Gastroesophageal sphincter (tissue), 4 donors: Measurements from ENCODE around the gene NCKAP5. TPM values are rescaled to one million over a fixed set of nuclear protein-coding genes. Genes with fewer than 3 reads are reported as not detected.

Source experiments
- ATAC-seq: fragments of 150-250 bp; one replicate; pipeline ENCODE4 v1.9.1; 2016; ENCODE audit warnings: mild to moderate bottlenecking, moderate library complexity
- H3K27ac ChIP-seq, 4 donors: fragments of 200-600 bp; sonication (generic) in 3 of 4; 1 replicate in 3 of 4; 2 replicates in 1 of 4; pipeline ENCODE4 v1.5.1; 2016 to 2019
- H3K27me3 ChIP-seq: fragments of 200-600 bp; sonication (generic); one replicate; pipeline ENCODE4 v1.5.1; 2019
- H3K36me3 ChIP-seq, 2 donors: fragments of 200-600 bp; sonication (generic); one replicate each; pipeline ENCODE4 v1.5.1; 2019; ENCODE audit warnings: control low read depth in 1 of 2
- H3K4me1 ChIP-seq, 3 donors: fragments of 200-600 bp; sonication (generic); 1 replicate in 2 of 3; 2 replicates in 1 of 3; pipeline ENCODE4 v1.5.1; 2016 to 2019; ENCODE audit warnings: control low read depth in 2 of 3
- H3K4me3 ChIP-seq, 2 donors: fragments of 200-600 bp; sonication (generic); one replicate each; pipeline ENCODE4 v1.5.1; 2019; ENCODE audit warnings: mild to moderate bottlenecking in 1 of 2, moderate library complexity in 1 of 2
- H3K9me3 ChIP-seq, 3 donors: fragments of 200-600 bp; sonication (generic); one replicate each; pipeline ENCODE4 v1.5.1; 2017 to 2019; ENCODE audit warnings: control low read depth in 2 of 3
- EP300 ChIP-seq: sonication (generic); formaldehyde crosslinking; IDR thresholded peaks from one replicate; pipeline ENCODE4 v1.6.1; 2017; ENCODE audit warnings: antibody characterized with exemption, mild to moderate bottlenecking
- POLR2A ChIP-seq, 2 donors: fragments of 450-650 bp; IDR thresholded peaks; one replicate each; pipeline ENCODE4 v1.6.1; 2017; ENCODE audit warnings: antibody characterized with exemption in 2 of 2, mild to moderate bottlenecking in 2 of 2, moderate library complexity in 1 of 2
- POLR2AphosphoS5 ChIP-seq: sonication (generic); formaldehyde crosslinking; IDR thresholded peaks from one replicate; pipeline ENCODE4 v1.6.1; 2017; ENCODE audit warnings: antibody characterized with exemption
- WGBS, 2 donors: methylation state at CpG; one replicate each; pipeline ENCODE4 v1.1.5; 2018; ENCODE audit warnings: low coverage in 1 of 2; 5-methylcytosine and 5-hydroxymethylcytosine counted together
- total RNA-seq, 4 donors: library from RNA; depleted of rRNA; stranded (reverse); fragments of >200 nt; gene quantifications; one replicate each; pipeline ENCODE4 v1.1.0, GENCODE V29; 2016
- TF ChIP-seq, protein P1 (sequence below), 4 experiments: fragments of 200-600 bp in 2 of 4; fragments of 450-650 bp in 2 of 4; sonication (generic) in 1 of 4; IDR thresholded peaks; one replicate each; pipeline ENCODE4 v1.5.1; 2017 to 2019; ENCODE audit warnings: antibody characterized with exemption in 4 of 4, mild to moderate bottlenecking in 2 of 4, moderate library complexity in 2 of 4

The NCKAP5 gene
- total RNA-seq, 4 donors from 2014 or later = 0.16 to 0.57 (median 0.33) TPM

DNA sequence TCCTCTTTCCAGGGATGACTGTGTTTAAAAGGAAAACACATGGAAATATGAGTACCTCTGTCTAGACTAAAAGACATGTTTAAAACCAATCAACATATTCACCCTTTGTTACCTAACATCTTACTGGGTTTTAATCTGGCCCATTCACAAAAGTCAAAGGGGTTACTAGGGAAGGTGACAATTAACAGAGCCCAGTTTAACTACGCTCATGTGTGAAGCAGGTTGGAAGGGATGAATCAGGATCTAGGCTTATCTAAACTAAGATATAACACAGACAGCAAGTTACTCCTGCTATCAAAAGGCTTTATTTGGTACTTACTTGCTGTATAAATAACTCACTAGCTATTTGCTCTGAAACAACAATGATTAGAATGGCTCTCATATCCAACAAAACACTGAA, 337.0 kb downstream of the NCKAP5 start:
- Histone ChIP-seq H3K4me3 (no peak overlapping the region), H3K9me3 (no peaks in the 10 kb centered on the region), H3K4me1 (no peaks in the 10 kb centered on the region), H3K27me3 (peaks cover 2% of the 10 kb centered on the region), H3K36me3 (no peaks in the 10 kb centered on the region), H3K27ac (no peak overlapping the region)
- no peak for ATAC-seq
- TF ChIP-seq, protein P1, sequence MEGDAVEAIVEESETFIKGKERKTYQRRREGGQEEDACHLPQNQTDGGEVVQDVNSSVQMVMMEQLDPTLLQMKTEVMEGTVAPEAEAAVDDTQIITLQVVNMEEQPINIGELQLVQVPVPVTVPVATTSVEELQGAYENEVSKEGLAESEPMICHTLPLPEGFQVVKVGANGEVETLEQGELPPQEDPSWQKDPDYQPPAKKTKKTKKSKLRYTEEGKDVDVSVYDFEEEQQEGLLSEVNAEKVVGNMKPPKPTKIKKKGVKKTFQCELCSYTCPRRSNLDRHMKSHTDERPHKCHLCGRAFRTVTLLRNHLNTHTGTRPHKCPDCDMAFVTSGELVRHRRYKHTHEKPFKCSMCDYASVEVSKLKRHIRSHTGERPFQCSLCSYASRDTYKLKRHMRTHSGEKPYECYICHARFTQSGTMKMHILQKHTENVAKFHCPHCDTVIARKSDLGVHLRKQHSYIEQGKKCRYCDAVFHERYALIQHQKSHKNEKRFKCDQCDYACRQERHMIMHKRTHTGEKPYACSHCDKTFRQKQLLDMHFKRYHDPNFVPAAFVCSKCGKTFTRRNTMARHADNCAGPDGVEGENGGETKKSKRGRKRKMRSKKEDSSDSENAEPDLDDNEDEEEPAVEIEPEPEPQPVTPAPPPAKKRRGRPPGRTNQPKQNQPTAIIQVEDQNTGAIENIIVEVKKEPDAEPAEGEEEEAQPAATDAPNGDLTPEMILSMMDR (IDR thresholded peaks at IDR 0.05) = no peak
- TF ChIP-seq POLR2A (IDR thresholded peaks at IDR 0.05) (no peak), POLR2AphosphoS5 (no peak), EP300 (no peak)
- WGBS, 2 donors = 70 to 100% methylated on average over 1 of the region's 1 CpG

DNA sequence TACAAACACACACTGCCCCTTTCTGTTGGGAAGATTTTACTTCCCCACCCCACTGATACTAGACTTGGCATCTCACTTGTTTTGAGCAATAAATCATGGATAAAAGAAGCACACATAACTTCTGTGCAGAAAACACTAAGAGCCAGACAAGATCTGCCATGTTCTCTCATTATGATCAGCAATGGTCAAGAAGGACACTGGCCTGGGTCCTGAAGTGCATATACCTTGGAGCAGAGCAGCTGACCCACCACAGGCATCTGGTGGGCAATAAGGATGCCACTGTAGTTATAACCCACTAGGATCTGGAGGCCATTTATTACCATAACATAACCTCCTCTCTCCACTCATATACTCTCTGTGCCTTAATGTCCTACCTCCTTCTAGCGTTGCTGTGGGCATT, 338.3 kb downstream of the NCKAP5 start:
- Histone ChIP-seq H3K27ac (no peak overlapping the region), H3K9me3 (no peaks in the 10 kb centered on the region), H3K27me3 (peaks cover 4% of the 10 kb centered on the region), H3K4me3 (no peak overlapping the region), H3K4me1 (no peaks in the 10 kb centered on the region), H3K36me3 (no peaks in the 10 kb centered on the region)
- WGBS, 2 donors = 82 to 88% methylated on average over 1 of the region's 1 CpG
- ATAC-seq = no peak
- TF ChIP-seq EP300 (no peak), POLR2AphosphoS5 (no peak), POLR2A (IDR thresholded peaks at IDR 0.05) (no peak)
- TF ChIP-seq, protein P1 (IDR thresholded peaks at IDR 0.05) = no peak

DNA sequence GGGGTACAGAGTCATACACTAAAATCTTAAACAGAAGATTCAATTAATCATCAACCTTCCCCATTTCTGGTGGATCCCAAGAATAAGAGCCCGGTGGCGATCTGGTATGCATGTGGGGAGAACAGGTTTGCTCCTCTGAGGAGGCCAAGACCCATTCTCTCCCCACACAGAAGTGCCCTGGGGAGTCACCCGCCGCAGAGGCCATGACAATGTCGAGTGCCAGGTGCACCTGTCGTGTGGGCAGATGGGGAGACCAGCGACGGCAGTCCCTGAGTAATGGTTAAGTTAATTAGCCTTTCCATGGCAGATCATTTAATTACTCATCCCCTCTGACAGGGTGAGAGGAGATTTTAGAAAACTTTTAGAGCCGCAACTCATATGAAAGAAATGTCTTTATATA, 345.0 kb downstream of the NCKAP5 start:
- no peak for TF ChIP-seq POLR2A (IDR thresholded peaks at IDR 0.05)
- no peak for TF ChIP-seq POLR2AphosphoS5
- TF ChIP-seq, protein P1 (IDR thresholded peaks at IDR 0.05) = no peak
- no peak for TF ChIP-seq EP300
- Histone ChIP-seq H3K9me3 (no peaks in the 10 kb centered on the region), H3K4me1 (no peaks in the 10 kb centered on the region), H3K27me3 (peaks cover 4% of the 10 kb centered on the region), H3K4me3 (no peak overlapping the region), H3K27ac (no peak overlapping the region), H3K36me3 (no peaks in the 10 kb centered on the region)
- no peak for ATAC-seq
- whole genome bisulfite sequencing, 2 donors = 80 to 95% methylated on average over 6 to 8 of the region's 9 CpGs

DNA sequence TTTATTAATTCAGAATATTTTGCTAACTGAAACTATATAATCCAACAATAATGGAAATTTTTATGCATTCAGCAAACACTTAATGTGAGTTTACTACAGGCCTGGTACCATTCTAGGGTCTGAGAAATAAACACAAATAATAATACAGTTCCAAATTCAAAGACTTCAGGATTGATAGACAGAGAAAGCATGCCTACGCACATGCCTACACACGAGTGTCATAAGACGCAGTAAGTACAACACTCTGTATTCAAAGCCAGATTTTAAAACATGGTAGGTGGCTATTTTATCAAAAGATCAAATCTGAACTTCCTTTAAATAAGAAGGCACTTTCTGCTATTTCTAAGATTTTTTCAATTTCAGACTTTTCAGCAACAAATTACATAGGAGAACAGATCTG, 346.9 kb downstream of the NCKAP5 start:
- Histone ChIP-seq H3K27me3 (peaks cover 4% of the 10 kb centered on the region), H3K36me3 (no peaks in the 10 kb centered on the region), H3K4me1 (no peaks in the 10 kb centered on the region), H3K4me3 (no peak overlapping the region), H3K9me3 (no peaks in the 10 kb centered on the region), H3K27ac (no peak overlapping the region)
- no peak for TF ChIP-seq EP300
- TF ChIP-seq POLR2AphosphoS5 = no peak
- TF ChIP-seq, protein P1 (IDR thresholded peaks at IDR 0.05) = no peak
- no peak for TF ChIP-seq POLR2A (IDR thresholded peaks at IDR 0.05)
- WGBS, 2 donors = 87 to 90% methylated on average over 3 of the region's 3 CpGs
- no peak for ATAC-seq

DNA sequence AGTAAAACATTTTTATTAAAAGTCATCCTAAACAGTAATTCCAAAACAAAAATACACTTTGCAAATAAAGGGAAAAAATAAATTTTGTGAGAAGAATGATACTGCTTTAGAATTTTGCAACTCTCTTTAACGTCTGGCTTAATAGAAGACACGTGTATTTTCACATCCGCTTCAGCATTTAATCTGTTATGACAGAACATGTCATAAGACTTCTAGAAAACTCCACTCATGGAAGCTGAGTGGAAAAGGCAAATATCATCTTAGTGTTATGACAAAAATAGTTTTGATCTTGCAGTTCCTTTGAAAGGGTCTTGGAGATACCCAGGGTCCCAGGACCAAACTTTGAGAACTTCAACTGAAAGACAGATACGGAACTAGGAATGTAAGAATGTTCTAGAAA, 350.1 kb downstream of the NCKAP5 start:
- H3K27me3 ChIP-seq = no peaks in the 10 kb centered on the region
- ATAC-seq = no peak
- WGBS, 2 donors = 69 to 90% methylated on average over 4 of the region's 4 CpGs
- H3K9me3 ChIP-seq = no peaks in the 10 kb centered on the region
- no peaks in the 10 kb centered on the region for H3K4me1 ChIP-seq
- no peaks in the 10 kb centered on the region for H3K36me3 ChIP-seq
- no peak overlapping the region for H3K27ac ChIP-seq
- no peak for TF ChIP-seq POLR2A (IDR thresholded peaks at IDR 0.05)
- TF ChIP-seq EP300 = no peak
- no peak for TF ChIP-seq POLR2AphosphoS5
- TF ChIP-seq, protein P1 (IDR thresholded peaks at IDR 0.05) = no peak
- H3K4me3 ChIP-seq = no peak overlapping the region
